SIG-M5 treated with dmso at 0.1 percent for 504 hours (cell line): ENCODE data around the gene NPY5R.

Experiments
- DNase-seq: peaks from one replicate; lab custom pipeline; 2025; ENCODE audit not compliant: unreplicated experiment; lab: John Stamatoyannopoulos, UW

NPY5R gene

DNA sequence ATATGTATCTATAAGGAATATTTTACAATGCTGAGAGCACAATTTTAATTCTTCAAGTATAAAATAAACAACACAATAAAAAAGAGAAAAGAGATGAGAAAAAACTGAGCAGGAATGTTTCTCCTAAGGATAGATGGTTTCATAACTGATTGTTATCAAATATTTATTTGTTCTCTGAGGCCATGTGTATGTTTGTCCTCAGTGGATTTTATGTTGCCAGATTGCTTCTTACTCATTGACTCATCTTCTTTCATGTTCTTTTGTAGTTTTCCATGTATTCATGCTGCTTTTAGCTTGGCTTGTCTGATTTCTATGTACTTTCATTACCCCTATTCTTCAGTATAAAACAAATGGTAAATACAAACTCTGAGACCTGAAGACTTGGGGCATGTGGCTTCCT is 41.2 kb downstream of the NPY5R start:
- DNase-seq = no peak

DNA sequence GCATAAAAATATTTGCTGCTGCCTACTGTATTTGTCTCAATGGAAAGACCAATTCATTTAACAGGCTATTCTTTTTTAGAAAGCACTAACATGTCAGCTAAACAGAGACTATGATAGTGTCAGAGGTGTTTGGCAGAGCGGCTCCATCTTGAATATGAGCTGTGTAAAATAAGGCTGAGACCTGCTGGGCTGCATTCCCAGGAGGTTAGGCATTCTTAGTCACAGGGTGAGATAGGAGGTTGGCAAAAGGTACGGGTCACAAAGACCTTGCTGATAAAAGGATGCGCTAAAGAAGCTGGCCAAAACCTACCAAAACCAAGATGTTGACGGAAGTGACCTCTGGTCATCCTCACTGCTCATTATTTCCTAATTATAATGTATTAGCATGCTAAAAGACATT is 41.8 kb downstream of the NPY5R start:
- no peak for DNase-seq

DNA sequence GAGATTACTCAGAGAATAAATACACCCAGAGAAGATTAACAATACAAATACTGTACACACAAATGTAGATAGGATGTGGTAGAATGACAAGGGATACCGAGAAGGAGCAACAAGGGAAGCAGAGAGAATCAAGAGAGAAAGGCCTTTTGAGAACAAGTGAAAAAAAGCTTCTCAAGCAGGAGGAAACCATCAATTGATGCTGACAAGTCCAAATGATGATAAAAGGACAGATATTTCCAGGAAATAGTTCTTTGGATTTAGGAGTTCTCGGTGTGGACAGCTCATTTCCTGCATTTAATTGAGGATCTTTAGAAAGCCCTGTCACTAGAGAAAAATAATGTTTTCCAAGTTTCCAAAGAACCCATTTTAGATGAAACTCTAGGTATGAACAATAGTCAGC is 48.1 kb downstream of the NPY5R start:
- no peak for DNase-seq

- no peak for DNase-seq
Observed at GRCh38 chr4:163392328-163392727, 48.6 kb downstream of the NPY5R start.

DNA sequence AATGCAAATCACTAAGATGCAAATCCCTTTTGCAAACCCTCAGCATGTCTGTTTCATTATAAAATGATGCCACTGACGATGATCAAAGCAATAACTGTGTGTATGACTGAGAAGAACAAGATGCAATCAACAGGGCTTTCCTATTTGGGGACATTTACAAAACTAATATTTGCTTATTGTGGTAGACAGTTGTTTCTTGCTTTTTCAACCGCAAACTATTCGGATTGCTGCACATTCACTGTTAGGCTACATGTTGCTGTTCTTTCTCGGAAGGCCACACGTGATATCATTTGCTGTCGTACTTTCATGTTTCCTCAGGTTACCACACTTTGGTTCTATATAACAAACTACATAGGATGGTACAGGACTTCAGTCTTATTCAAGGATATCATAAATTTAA is 49.8 kb downstream of the NPY5R start:
- DNase-seq = no peak

DNA sequence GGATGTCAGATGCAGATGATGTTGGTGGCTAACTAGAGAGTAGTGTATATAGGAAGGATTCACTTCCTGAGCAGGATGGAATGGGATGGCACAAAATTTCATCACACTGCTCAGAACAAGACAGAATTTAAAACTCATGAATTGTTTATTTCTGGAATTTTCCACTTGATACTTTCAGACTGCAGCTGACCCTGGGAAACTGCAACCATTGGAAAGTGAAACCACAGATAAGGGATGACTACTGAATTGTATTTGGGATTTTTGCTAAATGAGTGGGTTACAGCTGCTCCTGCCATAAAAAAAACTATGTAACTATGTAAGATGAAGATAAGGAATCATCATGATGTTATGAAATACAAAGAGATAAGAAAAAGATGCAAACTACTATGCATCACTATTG is 51.4 kb downstream of the NPY5R start:
- DNase-seq = no peak

GRCh38 chr4:163395758-163396157 is 52.1 kb downstream of the NPY5R start:
- no peak for DNase-seq

GRCh38 chr4:163398238-163398637 is 54.5 kb downstream of the NPY5R start:
- no peak for DNase-seq

DNA sequence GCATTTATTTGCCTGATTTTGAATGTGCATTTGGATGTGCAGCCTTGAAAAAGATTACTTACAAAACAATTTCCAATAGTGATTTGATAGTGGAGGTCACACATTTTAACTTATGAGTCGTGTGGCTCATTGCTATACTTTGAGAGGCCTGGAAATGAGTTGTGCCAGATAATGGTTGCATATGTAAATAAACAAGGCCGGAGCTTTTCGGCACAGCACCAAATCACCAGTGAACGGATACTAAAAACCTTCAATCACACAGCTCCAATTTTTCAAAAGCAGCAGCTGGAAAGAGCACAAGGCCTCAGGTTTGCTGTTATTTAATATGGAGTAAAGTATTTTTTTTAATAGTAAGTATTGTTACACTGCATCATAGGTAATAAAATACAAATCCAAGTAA is 57.2 kb downstream of the NPY5R start:
- no peak for DNase-seq
